Epithelial cell of proximal tubule (primary cell): ENCODE measurements around the gene COPRS. TPM values are rescaled to one million over a fixed set of nuclear protein-coding genes. Genes with fewer than 3 reads are reported as not detected.

Experiments
- DNase-seq: peaks from one replicate; pipeline ENCODE4 v3.0.0-alpha.2; 2011; ENCODE audit warnings: low read depth
- H3K4me3 ChIP-seq: 2 replicates; pipeline ENCODE4 v1.5.1; 2011; ENCODE audit warnings: low read depth, mild to moderate bottlenecking, low read length
- CTCF ChIP-seq: conservative IDR thresholded peaks from 2 replicates; pipeline ENCODE4 v1.5.1; 2012; ENCODE audit warnings: low read depth, mild to moderate bottlenecking, low read length
- total RNA-seq: library from RNA; depleted of rRNA; stranded (reverse); fragments of >200 nt; gene quantifications from 2 replicates; pipeline ENCODE4 v1.2.3, GENCODE V29; 2015

Gene COPRS
- 84.9 and 102 TPM in 2 replicates for total RNA-seq

GRCh38 chr17:31858642-31859486, at the start of gene COPRS:
Gene COPRS (minus strand): TSS chr17:31859244. CDS start chr17:31859199, 45 bp downstream.
- no peak for DNase-seq
- peak; percentile 6 for TF ChIP-seq CTCF
- H3K4me3 ChIP-seq = peak within 1 kb of the TSS; percentile 63

GRCh38 chr17:31908386-31908785, 49.3 kb upstream of the COPRS start:
- no peak for DNase-seq
- H3K4me3 ChIP-seq = no peak overlapping the region
- no peak for TF ChIP-seq CTCF

- H3K4me3 ChIP-seq = no peak overlapping the region
- DNase-seq = no peak
Measured at GRCh38 chr17:31907342-31907962, 48.4 kb upstream of the COPRS start.

GRCh38 chr17:31903401-31903800, 44.4 kb upstream of the COPRS start:
- H3K4me3 ChIP-seq = no peak overlapping the region
- TF ChIP-seq CTCF = no peak
- no peak for DNase-seq

More at GRCh38 chr17:31907342-31907962, 48.4 kb upstream of the COPRS start:
- no peak for TF ChIP-seq CTCF

- TF ChIP-seq CTCF = no peak
- no peak overlapping the region for H3K4me3 ChIP-seq
- DNase-seq = no peak
Measured at GRCh38 chr17:31902693-31903092, 43.6 kb upstream of the COPRS start.

- no peak for DNase-seq
- H3K4me3 ChIP-seq = peak overlapping the region; percentile 90
- TF ChIP-seq CTCF = no peak
Measured at GRCh38 chr17:31900877-31901276, 41.8 kb upstream of the COPRS start.
